Measurements from ENCODE around the gene WWP2. TPM values are rescaled to one million over a fixed set of nuclear protein-coding genes. Genes with fewer than 3 reads are reported as not detected.
A peak's percentile ranks its signal among the peaks of the same experiment; 100 is the strongest.

Gene WWP2
- total and polyA plus RNA-seq, 9 donors = 22.5 to 49.4 (median 39.3) TPM

- no peak for TF ChIP-seq CTCF (IDR thresholded peaks at IDR 0.05)
- no peak for TF ChIP-seq EP300 (IDR thresholded peaks at IDR 0.05)
- no peak for TF ChIP-seq POLR2A (IDR thresholded peaks at IDR 0.05)
- 91 to 95% (median 94%) methylated on average over 5 of the region's 5 CpGs for WGBS, 3 donors
- Histone ChIP-seq H3K36me3 (no peaks in the 10 kb centered on the region), H3K9me3 (no peaks in the 10 kb centered on the region), H3K27ac (no peak overlapping the region), H3K27me3 (no peaks in the 10 kb centered on the region), H3K4me1 (ENCODE audit: insufficient read depth) (peaks cover 15% of the 10 kb centered on the region), H3K4me3 (no peak overlapping the region)
- intact Hi-C loops (cut with DNase I) = no loop called here
- DNase-seq = no peak
Measured at GRCh38 chr16:69827524-69827923, 65.4 kb downstream of the WWP2 start.

- H3K9me3 ChIP-seq = no peaks in the 10 kb centered on the region
- H3K4me3 ChIP-seq = no peak overlapping the region
Measured at GRCh38 chr16:69829338-69829737, 67.2 kb downstream of the WWP2 start.

GRCh38 chr16:69830146-69830533, 68.0 kb downstream of the WWP2 start:
- Histone ChIP-seq H3K9me3 (no peaks in the 10 kb centered on the region), H3K27me3 (no peaks in the 10 kb centered on the region), H3K4me3 (no peak overlapping the region), H3K27ac (peak overlapping the region in 1 of 2 donors; percentile 22), H3K36me3 (no peaks in the 10 kb centered on the region), H3K4me1 (ENCODE audit: insufficient read depth) (peaks cover 10% of the 10 kb centered on the region)
- no peak for DNase-seq
- intact Hi-C loops (cut with DNase I) = no loop called here
- no peak for TF ChIP-seq EP300 (IDR thresholded peaks at IDR 0.05)
- 98 to 99% (median 99%) methylated on average over 5 of the region's 5 CpGs for WGBS, 3 donors

More at GRCh38 chr16:69829338-69829737, 67.2 kb downstream of the WWP2 start:
- Histone ChIP-seq H3K27ac (no peak overlapping the region), H3K27me3 (no peaks in the 10 kb centered on the region), H3K4me1 (ENCODE audit: insufficient read depth) (peaks cover 14% of the 10 kb centered on the region), H3K36me3 (no peaks in the 10 kb centered on the region)
- no peak for DNase-seq
- 81 to 86% (median 83%) methylated on average over 1 of the region's 1 CpG for WGBS, 3 donors
- TF ChIP-seq EP300 (IDR thresholded peaks at IDR 0.05) (no peak), POLR2A (IDR thresholded peaks at IDR 0.05) (no peak), CTCF (IDR thresholded peaks at IDR 0.05) (no peak)
- intact Hi-C loops (cut with DNase I) = no loop called here

- peaks cover 10% of the 10 kb centered on the region for H3K4me1 ChIP-seq (ENCODE audit: insufficient read depth)
- no peak for DNase-seq
- WGBS, 3 donors = 54 to 62% (median 56%) methylated on average over 10 of the region's 10 CpGs
- peak overlapping the region in 1 of 2 donors; percentile 22 for H3K27ac ChIP-seq
- H3K27me3 ChIP-seq = no peaks in the 10 kb centered on the region
- no peak for TF ChIP-seq POLR2A (IDR thresholded peaks at IDR 0.05)
- no peak for TF ChIP-seq EP300 (IDR thresholded peaks at IDR 0.05)
- TF ChIP-seq CTCF (IDR thresholded peaks at IDR 0.05) = no peak
- intact Hi-C loops (cut with DNase I) = no loop called here
- no peaks in the 10 kb centered on the region for H3K36me3 ChIP-seq
- H3K9me3 ChIP-seq = no peaks in the 10 kb centered on the region
- H3K4me3 ChIP-seq = no peak overlapping the region
Measured at GRCh38 chr16:69830534-69831211, 68.5 kb downstream of the WWP2 start.

Measured in ovary (tissue), 9 donors.